Measurements from ENCODE around the gene RCN2.

GRCh38 chr15:77002954-77003912 lies 71.7 kb downstream of the RCN2 start:
- TF ChIP-seq EZH2 (IDR thresholded peaks at IDR 0.05; ENCODE audit: borderline replicate concordance): no peak
- TF ChIP-seq, protein P1, sequence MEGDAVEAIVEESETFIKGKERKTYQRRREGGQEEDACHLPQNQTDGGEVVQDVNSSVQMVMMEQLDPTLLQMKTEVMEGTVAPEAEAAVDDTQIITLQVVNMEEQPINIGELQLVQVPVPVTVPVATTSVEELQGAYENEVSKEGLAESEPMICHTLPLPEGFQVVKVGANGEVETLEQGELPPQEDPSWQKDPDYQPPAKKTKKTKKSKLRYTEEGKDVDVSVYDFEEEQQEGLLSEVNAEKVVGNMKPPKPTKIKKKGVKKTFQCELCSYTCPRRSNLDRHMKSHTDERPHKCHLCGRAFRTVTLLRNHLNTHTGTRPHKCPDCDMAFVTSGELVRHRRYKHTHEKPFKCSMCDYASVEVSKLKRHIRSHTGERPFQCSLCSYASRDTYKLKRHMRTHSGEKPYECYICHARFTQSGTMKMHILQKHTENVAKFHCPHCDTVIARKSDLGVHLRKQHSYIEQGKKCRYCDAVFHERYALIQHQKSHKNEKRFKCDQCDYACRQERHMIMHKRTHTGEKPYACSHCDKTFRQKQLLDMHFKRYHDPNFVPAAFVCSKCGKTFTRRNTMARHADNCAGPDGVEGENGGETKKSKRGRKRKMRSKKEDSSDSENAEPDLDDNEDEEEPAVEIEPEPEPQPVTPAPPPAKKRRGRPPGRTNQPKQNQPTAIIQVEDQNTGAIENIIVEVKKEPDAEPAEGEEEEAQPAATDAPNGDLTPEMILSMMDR (IDR thresholded peaks at IDR 0.05; ENCODE audit: poor library complexity): no peak
